ENCODE data around the gene DTNB.
"Not testable (repeated sequence)": the region's sequence is repeated elsewhere in the genome, so short reads cannot be mapped to it uniquely, and the experiment has no call there.

Gene DTNB

GRCh38 chr2:25635797-25636196 is 37.6 kb downstream of the DTNB start:
- Histone ChIP-seq H3K9me3 (ENCODE audit: control insufficient read depth, low read length) (no peaks in the 10 kb centered on the region), H3K27ac (ENCODE audit: insufficient read depth, low read depth, low read length, poor library complexity, severe bottlenecking) (no peak overlapping the region), H3K4me3 (ENCODE audit: insufficient read depth, low read depth, low read length) (no peak overlapping the region), H3K4me1 (ENCODE audit: control insufficient read depth, insufficient read depth, low read length) (no peaks in the 10 kb centered on the region), H3K36me3 (ENCODE audit: control insufficient read depth, insufficient read depth, low read length) (no peaks in the 10 kb centered on the region), H3K27me3 (ENCODE audit: control insufficient read depth, insufficient read depth, low read length, poor library complexity, severe bottlenecking) (no peaks in the 10 kb centered on the region)
- WGBS, 2 experiments: 94% methylated on average over 1 of the region's 1 CpG

- not testable (repeated sequence) for H3K9me3 ChIP-seq (ENCODE audit: control insufficient read depth, low read length); H3K4me3 ChIP-seq (ENCODE audit: insufficient read depth, low read depth, low read length); H3K27ac ChIP-seq (ENCODE audit: insufficient read depth, low read depth, low read length, poor library complexity, severe bottlenecking); H3K27me3 ChIP-seq (ENCODE audit: control insufficient read depth, insufficient read depth, low read length, poor library complexity, severe bottlenecking); H3K36me3 ChIP-seq (ENCODE audit: control insufficient read depth, insufficient read depth, low read length); H3K4me1 ChIP-seq (ENCODE audit: control insufficient read depth, insufficient read depth, low read length)
- WGBS, 2 experiments: 91 to 95% methylated on average over 34 of the region's 34 CpGs
Measured at GRCh38 chr2:25633801-25634200, 39.6 kb downstream of the DTNB start.

- Histone ChIP-seq H3K9me3 (ENCODE audit: control insufficient read depth, low read length) (no peaks in the 10 kb centered on the region), H3K4me3 (ENCODE audit: insufficient read depth, low read depth, low read length) (no peak overlapping the region), H3K27me3 (ENCODE audit: control insufficient read depth, insufficient read depth, low read length, poor library complexity, severe bottlenecking) (no peaks in the 10 kb centered on the region), H3K27ac (ENCODE audit: insufficient read depth, low read depth, low read length, poor library complexity, severe bottlenecking) (no peak overlapping the region), H3K4me1 (ENCODE audit: control insufficient read depth, insufficient read depth, low read length) (no peaks in the 10 kb centered on the region), H3K36me3 (ENCODE audit: control insufficient read depth, insufficient read depth, low read length) (no peaks in the 10 kb centered on the region)
- 96 to 97% methylated on average over 2 of the region's 2 CpGs for WGBS, 2 experiments
Measured at GRCh38 chr2:25632396-25632795, 41.0 kb downstream of the DTNB start.

- Histone ChIP-seq H3K9me3 (ENCODE audit: control insufficient read depth, low read length) (no peaks in the 10 kb centered on the region), H3K36me3 (ENCODE audit: control insufficient read depth, insufficient read depth, low read length) (peaks cover 4% of the 10 kb centered on the region), H3K27ac (ENCODE audit: insufficient read depth, low read depth, low read length, poor library complexity, severe bottlenecking) (no peak overlapping the region), H3K4me1 (ENCODE audit: control insufficient read depth, insufficient read depth, low read length) (no peaks in the 10 kb centered on the region), H3K4me3 (ENCODE audit: insufficient read depth, low read depth, low read length) (no peak overlapping the region), H3K27me3 (ENCODE audit: control insufficient read depth, insufficient read depth, low read length, poor library complexity, severe bottlenecking) (no peaks in the 10 kb centered on the region)
- 95 to 98% methylated on average over 2 of the region's 2 CpGs for WGBS, 2 experiments
Measured at GRCh38 chr2:25624635-25625034, 48.7 kb downstream of the DTNB start.

GRCh38 chr2:25623361-25623760 is 50.0 kb downstream of the DTNB start:
- 95 to 96% methylated on average over 3 of the region's 3 CpGs for WGBS, 2 experiments
- Histone ChIP-seq H3K27me3 (ENCODE audit: control insufficient read depth, insufficient read depth, low read length, poor library complexity, severe bottlenecking) (no peaks in the 10 kb centered on the region), H3K27ac (ENCODE audit: insufficient read depth, low read depth, low read length, poor library complexity, severe bottlenecking) (no peak overlapping the region), H3K4me3 (ENCODE audit: insufficient read depth, low read depth, low read length) (no peak overlapping the region), H3K9me3 (ENCODE audit: control insufficient read depth, low read length) (no peaks in the 10 kb centered on the region), H3K36me3 (ENCODE audit: control insufficient read depth, insufficient read depth, low read length) (peaks cover 4% of the 10 kb centered on the region), H3K4me1 (ENCODE audit: control insufficient read depth, insufficient read depth, low read length) (no peaks in the 10 kb centered on the region)

GRCh38 chr2:25620711-25621110 is 52.7 kb downstream of the DTNB start:
- no peak overlapping the region for H3K27ac ChIP-seq (ENCODE audit: insufficient read depth, low read depth, low read length, poor library complexity, severe bottlenecking)
- WGBS, 2 experiments: 90 to 97% methylated on average over 4 of the region's 4 CpGs
- H3K36me3 ChIP-seq (ENCODE audit: control insufficient read depth, insufficient read depth, low read length): peaks cover 4% of the 10 kb centered on the region
- H3K27me3 ChIP-seq (ENCODE audit: control insufficient read depth, insufficient read depth, low read length, poor library complexity, severe bottlenecking): no peaks in the 10 kb centered on the region
- no peak overlapping the region for H3K4me3 ChIP-seq (ENCODE audit: insufficient read depth, low read depth, low read length)
- no peaks in the 10 kb centered on the region for H3K4me1 ChIP-seq (ENCODE audit: control insufficient read depth, insufficient read depth, low read length)
- H3K9me3 ChIP-seq (ENCODE audit: control insufficient read depth, low read length): no peaks in the 10 kb centered on the region

- WGBS, 2 experiments: 93 to 97% methylated on average over 5 of the region's 5 CpGs
- Histone ChIP-seq H3K4me3 (ENCODE audit: insufficient read depth, low read depth, low read length) (no peak overlapping the region), H3K27me3 (ENCODE audit: control insufficient read depth, insufficient read depth, low read length, poor library complexity, severe bottlenecking) (no peaks in the 10 kb centered on the region), H3K4me1 (ENCODE audit: control insufficient read depth, insufficient read depth, low read length) (no peaks in the 10 kb centered on the region), H3K9me3 (ENCODE audit: control insufficient read depth, low read length) (no peaks in the 10 kb centered on the region), H3K27ac (ENCODE audit: insufficient read depth, low read depth, low read length, poor library complexity, severe bottlenecking) (no peak overlapping the region), H3K36me3 (ENCODE audit: control insufficient read depth, insufficient read depth, low read length) (peaks cover 4% of the 10 kb centered on the region)
Measured at GRCh38 chr2:25620077-25620476, 53.3 kb downstream of the DTNB start.

- no peak overlapping the region for H3K27ac ChIP-seq (ENCODE audit: insufficient read depth, low read depth, low read length, poor library complexity, severe bottlenecking)
- H3K4me1 ChIP-seq (ENCODE audit: control insufficient read depth, insufficient read depth, low read length): no peaks in the 10 kb centered on the region
- 93 to 94% methylated on average over 4 of the region's 4 CpGs for WGBS, 2 experiments
- H3K4me3 ChIP-seq (ENCODE audit: insufficient read depth, low read depth, low read length): no peak overlapping the region
- H3K27me3 ChIP-seq (ENCODE audit: control insufficient read depth, insufficient read depth, low read length, poor library complexity, severe bottlenecking): no peaks in the 10 kb centered on the region
- H3K36me3 ChIP-seq (ENCODE audit: control insufficient read depth, insufficient read depth, low read length): peaks cover 4% of the 10 kb centered on the region
- H3K9me3 ChIP-seq (ENCODE audit: control insufficient read depth, low read length): no peaks in the 10 kb centered on the region
Measured at GRCh38 chr2:25619185-25619584, 54.2 kb downstream of the DTNB start.

GRCh38 chr2:25618676-25619075 is 54.7 kb downstream of the DTNB start:
- Histone ChIP-seq H3K36me3 (ENCODE audit: control insufficient read depth, insufficient read depth, low read length) (peaks cover 4% of the 10 kb centered on the region), H3K4me3 (ENCODE audit: insufficient read depth, low read depth, low read length) (no peak overlapping the region), H3K9me3 (ENCODE audit: control insufficient read depth, low read length) (no peaks in the 10 kb centered on the region), H3K27ac (ENCODE audit: insufficient read depth, low read depth, low read length, poor library complexity, severe bottlenecking) (no peak overlapping the region), H3K4me1 (ENCODE audit: control insufficient read depth, insufficient read depth, low read length) (no peaks in the 10 kb centered on the region), H3K27me3 (ENCODE audit: control insufficient read depth, insufficient read depth, low read length, poor library complexity, severe bottlenecking) (no peaks in the 10 kb centered on the region)
- 90 to 91% methylated on average over 2 of the region's 2 CpGs for WGBS, 2 experiments

- Histone ChIP-seq H3K9me3 (ENCODE audit: control insufficient read depth, low read length) (no peaks in the 10 kb centered on the region), H3K36me3 (ENCODE audit: control insufficient read depth, insufficient read depth, low read length) (no peaks in the 10 kb centered on the region), H3K27ac (ENCODE audit: insufficient read depth, low read depth, low read length, poor library complexity, severe bottlenecking) (no peak overlapping the region), H3K4me1 (ENCODE audit: control insufficient read depth, insufficient read depth, low read length) (no peaks in the 10 kb centered on the region), H3K4me3 (ENCODE audit: insufficient read depth, low read depth, low read length) (no peak overlapping the region), H3K27me3 (ENCODE audit: control insufficient read depth, insufficient read depth, low read length, poor library complexity, severe bottlenecking) (no peaks in the 10 kb centered on the region)
- 94 to 96% methylated on average over 7 of the region's 7 CpGs for WGBS, 2 experiments
Measured at GRCh38 chr2:25617948-25618646, 55.3 kb downstream of the DTNB start.

GRCh38 chr2:25615920-25616319 is 57.5 kb downstream of the DTNB start:
- Histone ChIP-seq H3K4me3 (ENCODE audit: insufficient read depth, low read depth, low read length) (no peak overlapping the region), H3K36me3 (ENCODE audit: control insufficient read depth, insufficient read depth, low read length) (no peaks in the 10 kb centered on the region), H3K4me1 (ENCODE audit: control insufficient read depth, insufficient read depth, low read length) (no peaks in the 10 kb centered on the region), H3K27me3 (ENCODE audit: control insufficient read depth, insufficient read depth, low read length, poor library complexity, severe bottlenecking) (no peaks in the 10 kb centered on the region), H3K9me3 (ENCODE audit: control insufficient read depth, low read length) (no peaks in the 10 kb centered on the region), H3K27ac (ENCODE audit: insufficient read depth, low read depth, low read length, poor library complexity, severe bottlenecking) (no peak overlapping the region)
